ENCODE data around the gene ZNF613. TPM values are rescaled to one million over a fixed set of nuclear protein-coding genes. Genes with fewer than 3 reads are reported as not detected.

Gene ZNF613
- total and polyA plus RNA-seq, 4 donors, result 1.1 to 2.8 (median 2.0) TPM

DNA sequence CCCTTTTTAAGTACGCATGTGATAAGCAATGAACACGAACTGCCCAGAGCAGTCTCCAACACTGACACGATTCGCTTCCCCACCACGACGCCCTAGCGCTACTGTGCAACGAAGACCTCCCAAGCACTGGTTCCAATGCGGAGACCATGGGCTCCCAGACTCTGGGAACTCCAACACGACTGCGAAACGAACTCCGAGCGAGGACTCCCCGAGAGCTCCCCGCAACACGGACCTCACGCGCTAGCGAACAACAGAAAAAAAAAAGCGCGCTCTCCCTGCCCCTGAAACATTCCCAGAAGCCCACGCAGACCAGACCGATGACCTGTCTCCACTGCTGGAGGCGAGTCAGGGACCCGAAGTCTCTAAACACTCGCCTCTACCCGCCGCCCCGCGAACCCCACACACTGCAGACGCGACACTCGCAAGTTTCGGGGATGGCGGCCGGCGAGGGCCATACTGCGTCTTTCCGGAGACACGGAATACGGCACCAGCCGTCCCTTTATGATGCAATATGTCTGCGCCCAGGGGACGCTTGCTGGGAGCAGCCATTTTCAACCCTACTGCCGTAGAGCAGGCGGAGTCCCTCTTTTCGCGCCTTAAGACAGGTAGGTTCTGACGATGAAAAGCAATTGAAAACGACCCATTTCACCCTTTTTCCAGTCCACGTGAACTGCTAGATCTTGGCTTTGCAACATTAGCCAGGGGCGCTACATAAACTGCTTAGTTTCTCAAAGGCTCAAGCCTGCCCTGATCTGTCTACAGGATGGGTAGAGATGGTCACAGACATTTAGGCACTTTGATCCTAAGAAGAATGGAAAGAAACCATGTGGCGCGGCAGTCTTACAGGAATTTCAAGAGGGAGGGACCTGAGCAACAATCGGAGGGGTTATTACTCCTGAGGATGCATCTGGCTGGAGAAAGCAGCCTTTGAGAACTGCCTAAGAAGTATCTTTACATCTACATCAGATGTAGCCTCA, 39.5 kb upstream of the ZNF613 start, which contains the start of gene ZNF577 (continued):
- TF ChIP-seq, protein P1, sequence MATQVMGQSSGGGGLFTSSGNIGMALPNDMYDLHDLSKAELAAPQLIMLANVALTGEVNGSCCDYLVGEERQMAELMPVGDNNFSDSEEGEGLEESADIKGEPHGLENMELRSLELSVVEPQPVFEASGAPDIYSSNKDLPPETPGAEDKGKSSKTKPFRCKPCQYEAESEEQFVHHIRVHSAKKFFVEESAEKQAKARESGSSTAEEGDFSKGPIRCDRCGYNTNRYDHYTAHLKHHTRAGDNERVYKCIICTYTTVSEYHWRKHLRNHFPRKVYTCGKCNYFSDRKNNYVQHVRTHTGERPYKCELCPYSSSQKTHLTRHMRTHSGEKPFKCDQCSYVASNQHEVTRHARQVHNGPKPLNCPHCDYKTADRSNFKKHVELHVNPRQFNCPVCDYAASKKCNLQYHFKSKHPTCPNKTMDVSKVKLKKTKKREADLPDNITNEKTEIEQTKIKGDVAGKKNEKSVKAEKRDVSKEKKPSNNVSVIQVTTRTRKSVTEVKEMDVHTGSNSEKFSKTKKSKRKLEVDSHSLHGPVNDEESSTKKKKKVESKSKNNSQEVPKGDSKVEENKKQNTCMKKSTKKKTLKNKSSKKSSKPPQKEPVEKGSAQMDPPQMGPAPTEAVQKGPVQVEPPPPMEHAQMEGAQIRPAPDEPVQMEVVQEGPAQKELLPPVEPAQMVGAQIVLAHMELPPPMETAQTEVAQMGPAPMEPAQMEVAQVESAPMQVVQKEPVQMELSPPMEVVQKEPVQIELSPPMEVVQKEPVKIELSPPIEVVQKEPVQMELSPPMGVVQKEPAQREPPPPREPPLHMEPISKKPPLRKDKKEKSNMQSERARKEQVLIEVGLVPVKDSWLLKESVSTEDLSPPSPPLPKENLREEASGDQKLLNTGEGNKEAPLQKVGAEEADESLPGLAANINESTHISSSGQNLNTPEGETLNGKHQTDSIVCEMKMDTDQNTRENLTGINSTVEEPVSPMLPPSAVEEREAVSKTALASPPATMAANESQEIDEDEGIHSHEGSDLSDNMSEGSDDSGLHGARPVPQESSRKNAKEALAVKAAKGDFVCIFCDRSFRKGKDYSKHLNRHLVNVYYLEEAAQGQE (IDR thresholded peaks at IDR 0.05), result no peak
- TF ChIP-seq TAF1 (conservative IDR thresholded peaks at IDR 0.05) (no peak), ATF3 (IDR thresholded peaks at IDR 0.05) (peak; percentile 79), FOXA2 (IDR thresholded peaks at IDR 0.05) (peak; percentile 12), GABPA (IDR thresholded peaks at IDR 0.05 in 1 of 2, conservative IDR thresholded peaks at IDR 0.05 in 1 of 2) (peak in 1 of 2 donors; percentile 85), EGR1 (IDR thresholded peaks at IDR 0.05; ENCODE audit: low read depth in 2 of 2) (peak in 1 of 2 donors; percentile 38), RXRA (IDR thresholded peaks at IDR 0.05) (peak in 1 of 2 donors; percentile 22), HNF4A (conservative IDR thresholded peaks at IDR 0.05) (no peak), SP1 (IDR thresholded peaks at IDR 0.05) (peak; percentile 28), JUND (IDR thresholded peaks at IDR 0.05) (no peak)
- TF ChIP-seq, protein P2, sequence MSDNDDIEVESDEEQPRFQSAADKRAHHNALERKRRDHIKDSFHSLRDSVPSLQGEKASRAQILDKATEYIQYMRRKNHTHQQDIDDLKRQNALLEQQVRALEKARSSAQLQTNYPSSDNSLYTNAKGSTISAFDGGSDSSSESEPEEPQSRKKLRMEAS (IDR thresholded peaks at IDR 0.05), result peak; percentile 75

DNA sequence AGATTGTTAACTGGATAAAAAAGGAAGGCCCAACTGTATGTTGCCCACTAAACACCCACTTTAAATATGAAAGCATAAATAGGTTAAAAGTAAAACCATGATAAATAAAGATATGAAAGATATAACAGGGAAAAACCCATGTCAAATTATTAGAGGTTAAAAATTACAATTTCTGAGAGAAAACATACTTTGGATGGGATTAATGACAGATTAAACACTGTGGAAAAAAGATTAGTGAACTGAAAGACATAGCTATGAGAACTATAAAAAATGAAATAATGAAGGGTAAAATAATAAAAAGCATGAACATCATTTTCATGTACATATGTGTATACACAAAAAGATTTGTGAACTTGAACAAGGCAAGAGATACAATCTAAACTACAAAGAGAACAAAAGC, 37.3 kb upstream of the ZNF613 start:
- Histone ChIP-seq H3K4me3 (ENCODE audit: low read depth in 1 of 3, low read length in 3 of 3) (peak overlapping the region in 1 of 3 donors; percentile 73), H3K9ac (ENCODE audit: low read depth in 1 of 2, low read length in 2 of 2) (no peak overlapping the region), H3K4me1 (ENCODE audit: control insufficient read depth in 4 of 4, insufficient read depth in 4 of 4, low read length in 3 of 4) (peaks cover 0 to 3% (median under 1%) of the 10 kb centered on the region in 4 donors), H3K27me3 (ENCODE audit: control insufficient read depth in 4 of 4, insufficient read depth in 4 of 4, low read length in 3 of 4) (no peaks in the 10 kb centered on the region), H3K27ac (ENCODE audit: low read depth in 1 of 2, low read length in 2 of 2) (no peak overlapping the region), H3K9me3 (ENCODE audit: control insufficient read depth in 4 of 4, low read length in 3 of 4) (peaks cover 42 to 95% (median 60%) of the 10 kb centered on the region in 4 donors), H3K36me3 (ENCODE audit: control insufficient read depth in 4 of 4, insufficient read depth in 3 of 4, low read depth in 1 of 4, low read length in 3 of 4) (peaks cover 19 to 61% (median 56%) of the 10 kb centered on the region in 4 donors)
- TF ChIP-seq EGR1 (IDR thresholded peaks at IDR 0.05; ENCODE audit: low read depth in 2 of 2) (no peak), TAF1 (conservative IDR thresholded peaks at IDR 0.05) (no peak), YY1 (IDR thresholded peaks at IDR 0.05) (no peak), RXRA (IDR thresholded peaks at IDR 0.05) (no peak), JUND (IDR thresholded peaks at IDR 0.05) (no peak)
- TF ChIP-seq, protein P1 (IDR thresholded peaks at IDR 0.05), result no peak
- DNase-seq (ENCODE audit: low spot score), result no peak

Data from liver (tissue), 9 donors.